Activated CD4-positive, alpha-beta T cell treated with anti-CD3 and anti-CD28 coated beads, Interleukin-2, amount 50 U/mL, for 24 hours (primary cell): ENCODE measurements around the gene EMC1.
"Not testable (repeated sequence)": the region's sequence is repeated elsewhere in the genome, so short reads cannot be mapped to it uniquely, and the experiment has no call there.

Source experiments
- DNase-seq, 2 donors: peaks; one replicate each; pipeline ENCODE4 v3.0.0-alpha.2; 2020; ENCODE audit warnings: low read depth in 1 of 2, low spot score in 1 of 2

Gene EMC1

GRCh38 chr1:19220080-19220846 lies 31.1 kb downstream of the EMC1 start:
- DNase-seq: no peak

GRCh38 chr1:19219451-19219850 lies 31.9 kb downstream of the EMC1 start:
- DNase-seq: no peak

- DNase-seq: not testable (repeated sequence)
Observed at GRCh38 chr1:19216585-19216984, 34.7 kb downstream of the EMC1 start.

GRCh38 chr1:19213580-19213979 lies 37.7 kb downstream of the EMC1 start:
- no peak for DNase-seq

- DNase-seq: no peak
Observed at GRCh38 chr1:19212167-19212566, 39.2 kb downstream of the EMC1 start.

GRCh38 chr1:19210772-19211549 lies 40.4 kb downstream of the EMC1 start:
- no peak for DNase-seq

GRCh38 chr1:19209990-19210771 lies 41.1 kb downstream of the EMC1 start, which contains the start of gene UBR4:
TSS of gene UBR4 (minus strand) at chr1:19210266. CDS start at chr1:19210248, 18 bp downstream.
- peak; percentile 96 to 98 for DNase-seq

GRCh38 chr1:19209439-19209989 lies 41.8 kb downstream of the EMC1 start:
- peak in 1 of 2 donors; percentile 56 for DNase-seq

- no peak for DNase-seq
Observed at GRCh38 chr1:19208710-19209438, 42.5 kb downstream of the EMC1 start.

GRCh38 chr1:19206947-19207346 lies 44.4 kb downstream of the EMC1 start:
- DNase-seq: no peak

GRCh38 chr1:19205845-19206244 lies 45.5 kb downstream of the EMC1 start:
- no peak for DNase-seq

- no peak for DNase-seq
Observed at GRCh38 chr1:19205403-19205802, 45.9 kb downstream of the EMC1 start.

GRCh38 chr1:19204446-19205266 lies 46.7 kb downstream of the EMC1 start:
- DNase-seq: no peak

- no peak for DNase-seq
Observed at GRCh38 chr1:19203440-19203839, 47.9 kb downstream of the EMC1 start.

GRCh38 chr1:19202396-19202795 lies 48.9 kb downstream of the EMC1 start:
- DNase-seq: no peak

GRCh38 chr1:19199969-19200604 lies 51.2 kb downstream of the EMC1 start:
- DNase-seq: no peak

- DNase-seq: no peak
Observed at GRCh38 chr1:19199329-19199968, 51.9 kb downstream of the EMC1 start.

- no peak for DNase-seq
Observed at GRCh38 chr1:19198820-19199219, 52.5 kb downstream of the EMC1 start.

GRCh38 chr1:19197845-19198244 lies 53.5 kb downstream of the EMC1 start:
- DNase-seq: no peak
